ENCODE data around the gene LSMEM2.

LSMEM2 gene

GRCh38 chr3:50249457-50249856 is 29.4 kb upstream of the LSMEM2 start:
- Histone ChIP-seq H3K4me1 (ENCODE audit: control insufficient read depth, insufficient read depth, low read length) (peaks cover 72% of the 10 kb centered on the region), H3K36me3 (ENCODE audit: control insufficient read depth, insufficient read depth, low read length) (no peaks in the 10 kb centered on the region), H3K9me3 (ENCODE audit: control insufficient read depth, low read length) (no peaks in the 10 kb centered on the region), H3K4me3 (ENCODE audit: low read length) (no peak overlapping the region), H3K9ac (ENCODE audit: low read length) (peak overlapping the region; percentile 36), H3K27me3 (ENCODE audit: control insufficient read depth, insufficient read depth, low read length) (no peaks in the 10 kb centered on the region)

- no peaks in the 10 kb centered on the region for H3K9me3 ChIP-seq (ENCODE audit: control insufficient read depth, low read length)
- H3K4me3 ChIP-seq (ENCODE audit: low read length), result no peak overlapping the region
- H3K36me3 ChIP-seq (ENCODE audit: control insufficient read depth, insufficient read depth, low read length), result no peaks in the 10 kb centered on the region
- H3K4me1 ChIP-seq (ENCODE audit: control insufficient read depth, insufficient read depth, low read length), result peaks cover 71% of the 10 kb centered on the region
- H3K27me3 ChIP-seq (ENCODE audit: control insufficient read depth, insufficient read depth, low read length), result no peaks in the 10 kb centered on the region
- no peak overlapping the region for H3K9ac ChIP-seq (ENCODE audit: low read length)
Measured at GRCh38 chr3:50250514-50250913, 28.4 kb upstream of the LSMEM2 start.

- Histone ChIP-seq H3K9me3 (ENCODE audit: control insufficient read depth, low read length) (no peaks in the 10 kb centered on the region), H3K4me1 (ENCODE audit: control insufficient read depth, insufficient read depth, low read length) (peaks cover 64% of the 10 kb centered on the region), H3K27me3 (ENCODE audit: control insufficient read depth, insufficient read depth, low read length) (no peaks in the 10 kb centered on the region), H3K36me3 (ENCODE audit: control insufficient read depth, insufficient read depth, low read length) (peaks cover under 1% of the 10 kb centered on the region), H3K9ac (ENCODE audit: low read length) (peak overlapping the region; percentile 54), H3K4me3 (ENCODE audit: low read length) (no peak overlapping the region)
Measured at GRCh38 chr3:50251220-50251619, 27.7 kb upstream of the LSMEM2 start.

- Histone ChIP-seq H3K4me3 (ENCODE audit: low read length) (no peak overlapping the region), H3K9ac (ENCODE audit: low read length) (no peak overlapping the region), H3K9me3 (ENCODE audit: control insufficient read depth, low read length) (no peaks in the 10 kb centered on the region), H3K4me1 (ENCODE audit: control insufficient read depth, insufficient read depth, low read length) (peaks cover 34% of the 10 kb centered on the region), H3K27me3 (ENCODE audit: control insufficient read depth, insufficient read depth, low read length) (no peaks in the 10 kb centered on the region), H3K36me3 (ENCODE audit: control insufficient read depth, insufficient read depth, low read length) (peaks cover 8% of the 10 kb centered on the region)
Measured at GRCh38 chr3:50254577-50255250, 24.2 kb upstream of the LSMEM2 start.

- Histone ChIP-seq H3K9ac (ENCODE audit: low read length) (no peak overlapping the region), H3K4me1 (ENCODE audit: control insufficient read depth, insufficient read depth, low read length) (peaks cover 34% of the 10 kb centered on the region), H3K36me3 (ENCODE audit: control insufficient read depth, insufficient read depth, low read length) (peaks cover 8% of the 10 kb centered on the region)
Measured at GRCh38 chr3:50255251-50255615, 23.7 kb upstream of the LSMEM2 start.

GRCh38 chr3:50256978-50257890 is 21.7 kb upstream of the LSMEM2 start:
- no peak overlapping the region for H3K4me3 ChIP-seq (ENCODE audit: low read length)
- H3K27me3 ChIP-seq (ENCODE audit: control insufficient read depth, insufficient read depth, low read length), result no peaks in the 10 kb centered on the region
- peaks cover 8% of the 10 kb centered on the region for H3K36me3 ChIP-seq (ENCODE audit: control insufficient read depth, insufficient read depth, low read length)
- H3K4me1 ChIP-seq (ENCODE audit: control insufficient read depth, insufficient read depth, low read length), result peaks cover 27% of the 10 kb centered on the region
- no peak overlapping the region for H3K9ac ChIP-seq (ENCODE audit: low read length)
- no peaks in the 10 kb centered on the region for H3K9me3 ChIP-seq (ENCODE audit: control insufficient read depth, low read length)

More at GRCh38 chr3:50255251-50255615, 23.7 kb upstream of the LSMEM2 start:
- no peaks in the 10 kb centered on the region for H3K27me3 ChIP-seq (ENCODE audit: control insufficient read depth, insufficient read depth, low read length)
- H3K4me3 ChIP-seq (ENCODE audit: low read length), result no peak overlapping the region
- H3K9me3 ChIP-seq (ENCODE audit: control insufficient read depth, low read length), result no peaks in the 10 kb centered on the region

GRCh38 chr3:50258029-50258680 is 20.7 kb upstream of the LSMEM2 start:
- no peaks in the 10 kb centered on the region for H3K9me3 ChIP-seq (ENCODE audit: control insufficient read depth, low read length)
- peaks cover 8% of the 10 kb centered on the region for H3K36me3 ChIP-seq (ENCODE audit: control insufficient read depth, insufficient read depth, low read length)
- H3K27me3 ChIP-seq (ENCODE audit: control insufficient read depth, insufficient read depth, low read length), result no peaks in the 10 kb centered on the region
- no peak overlapping the region for H3K4me3 ChIP-seq (ENCODE audit: low read length)
- no peak overlapping the region for H3K9ac ChIP-seq (ENCODE audit: low read length)
- H3K4me1 ChIP-seq (ENCODE audit: control insufficient read depth, insufficient read depth, low read length), result peaks cover 26% of the 10 kb centered on the region

GRCh38 chr3:50258979-50259378 is 19.9 kb upstream of the LSMEM2 start:
- H3K27me3 ChIP-seq (ENCODE audit: control insufficient read depth, insufficient read depth, low read length), result no peaks in the 10 kb centered on the region
- H3K9ac ChIP-seq (ENCODE audit: low read length), result no peak overlapping the region
- H3K9me3 ChIP-seq (ENCODE audit: control insufficient read depth, low read length), result no peaks in the 10 kb centered on the region
- peaks cover 30% of the 10 kb centered on the region for H3K4me1 ChIP-seq (ENCODE audit: control insufficient read depth, insufficient read depth, low read length)
- H3K36me3 ChIP-seq (ENCODE audit: control insufficient read depth, insufficient read depth, low read length), result peaks cover 8% of the 10 kb centered on the region
- no peak overlapping the region for H3K4me3 ChIP-seq (ENCODE audit: low read length)

GRCh38 chr3:50259432-50260026 is 19.4 kb upstream of the LSMEM2 start:
- peaks cover 8% of the 10 kb centered on the region for H3K36me3 ChIP-seq (ENCODE audit: control insufficient read depth, insufficient read depth, low read length)
- H3K9me3 ChIP-seq (ENCODE audit: control insufficient read depth, low read length), result no peaks in the 10 kb centered on the region
- peak overlapping the region; percentile 88 for H3K9ac ChIP-seq (ENCODE audit: low read length)
- no peak overlapping the region for H3K4me3 ChIP-seq (ENCODE audit: low read length)
- no peaks in the 10 kb centered on the region for H3K27me3 ChIP-seq (ENCODE audit: control insufficient read depth, insufficient read depth, low read length)
- peaks cover 35% of the 10 kb centered on the region for H3K4me1 ChIP-seq (ENCODE audit: control insufficient read depth, insufficient read depth, low read length)

- no peaks in the 10 kb centered on the region for H3K27me3 ChIP-seq (ENCODE audit: control insufficient read depth, insufficient read depth, low read length)
- peaks cover 40% of the 10 kb centered on the region for H3K4me1 ChIP-seq (ENCODE audit: control insufficient read depth, insufficient read depth, low read length)
- peak overlapping the region; percentile 88 for H3K9ac ChIP-seq (ENCODE audit: low read length)
- peaks cover 8% of the 10 kb centered on the region for H3K36me3 ChIP-seq (ENCODE audit: control insufficient read depth, insufficient read depth, low read length)
- no peaks in the 10 kb centered on the region for H3K9me3 ChIP-seq (ENCODE audit: control insufficient read depth, low read length)
- no peak overlapping the region for H3K4me3 ChIP-seq (ENCODE audit: low read length)
Measured at GRCh38 chr3:50260027-50260941, 18.6 kb upstream of the LSMEM2 start.

GRCh38 chr3:50260942-50261441 is 17.9 kb upstream of the LSMEM2 start:
- Histone ChIP-seq H3K4me3 (ENCODE audit: low read length) (no peak overlapping the region), H3K36me3 (ENCODE audit: control insufficient read depth, insufficient read depth, low read length) (peaks cover 8% of the 10 kb centered on the region), H3K9me3 (ENCODE audit: control insufficient read depth, low read length) (no peaks in the 10 kb centered on the region), H3K4me1 (ENCODE audit: control insufficient read depth, insufficient read depth, low read length) (peaks cover 47% of the 10 kb centered on the region), H3K27me3 (ENCODE audit: control insufficient read depth, insufficient read depth, low read length) (no peaks in the 10 kb centered on the region), H3K9ac (ENCODE audit: low read length) (peak overlapping the region; percentile 88)
